Inflammatory macrophage (primary cell): ENCODE results near the gene GPR153.
"Not testable (repeated sequence)": the region's sequence is repeated elsewhere in the genome, so short reads cannot be mapped to it uniquely, and the experiment has no call there.

Experiments
- DNase-seq, 2 donors: peaks; one replicate each; pipeline ENCODE4 v3.0.0-alpha.2; 2020 to 2022

Gene GPR153

DNA sequence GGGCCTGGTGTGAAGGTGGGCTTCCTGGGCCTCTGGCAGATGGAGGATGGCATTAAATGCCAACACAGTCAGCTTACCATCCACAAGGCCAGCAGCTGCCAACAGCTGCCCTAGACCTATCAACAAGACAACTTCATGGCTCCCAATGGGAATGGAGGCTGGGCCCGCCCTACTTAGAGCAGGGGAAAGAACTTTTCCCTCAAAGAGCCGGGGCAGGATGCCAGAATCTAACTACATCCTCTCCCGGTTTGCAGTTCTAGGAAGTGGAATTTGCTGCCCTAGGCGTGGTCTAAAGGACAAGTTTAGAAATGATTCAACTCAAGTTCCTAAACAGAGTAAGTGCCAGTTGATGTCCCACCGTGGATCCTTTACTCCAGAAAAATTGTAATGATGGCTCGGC is 38.3 kb downstream of the GPR153 start:
- DNase-seq, result no peak

- no peak for DNase-seq
Observed at GRCh38 chr1:6221210-6221784, 39.6 kb downstream of the GPR153 start.

GRCh38 chr1:6220236-6220635 is 40.7 kb downstream of the GPR153 start:
- no peak for DNase-seq

DNA sequence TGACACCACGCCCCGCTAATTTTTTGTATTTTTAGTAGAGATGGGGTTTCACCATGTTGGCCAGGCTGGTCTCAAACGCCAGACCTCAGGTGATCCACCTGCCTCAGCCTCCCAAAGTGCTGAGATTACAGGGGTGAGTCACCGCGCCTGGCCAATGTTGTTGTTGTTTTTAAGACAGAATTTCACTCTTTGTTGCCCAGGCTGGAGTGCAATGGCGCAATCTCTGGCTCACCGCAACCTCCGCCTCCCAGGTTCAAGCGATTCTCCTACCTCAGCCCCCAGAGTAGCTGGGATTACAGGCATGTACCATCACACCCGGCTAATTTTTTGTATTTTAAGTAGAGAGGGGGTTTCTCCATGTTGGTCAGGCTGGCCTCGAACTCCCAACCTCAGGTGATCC is 41.3 kb downstream of the GPR153 start:
- DNase-seq, result not testable (repeated sequence)

DNA sequence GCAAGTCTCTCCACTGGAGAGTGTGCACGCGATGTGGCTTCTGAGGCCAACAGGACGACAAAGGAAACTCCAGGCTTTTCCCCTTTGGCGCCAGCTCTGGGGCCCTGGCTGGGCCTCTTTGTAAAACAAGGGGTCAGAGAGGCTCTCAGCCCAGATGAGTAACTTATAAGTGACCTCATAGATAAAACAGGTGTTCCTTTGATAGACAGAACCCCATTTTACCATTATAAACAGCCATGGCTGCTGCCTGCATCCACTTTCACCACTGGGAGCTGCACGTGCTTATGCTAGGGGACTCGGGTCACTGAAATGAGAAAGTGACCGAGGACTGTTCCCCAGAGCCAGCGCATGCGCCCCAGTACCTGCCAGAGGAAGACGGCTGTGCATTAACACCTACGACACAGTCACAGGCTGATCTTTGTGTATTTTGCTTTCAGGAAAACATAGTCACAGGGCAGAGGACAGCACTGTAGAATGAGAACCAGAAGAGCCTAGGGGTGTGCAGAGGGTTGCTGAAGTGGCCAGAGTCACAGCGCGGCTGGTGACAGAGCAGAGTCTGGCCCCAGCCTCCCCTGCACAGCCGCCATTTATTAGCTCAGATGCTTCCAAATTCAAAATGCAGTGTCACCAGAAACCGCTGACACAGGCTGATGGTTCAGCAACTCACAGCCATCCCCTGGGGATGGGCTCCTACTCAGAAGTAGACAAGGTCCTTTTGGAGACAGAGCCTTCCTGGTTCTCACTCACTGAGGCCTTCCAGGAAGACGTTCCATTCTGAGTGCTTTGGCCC is 42.3 kb downstream of the GPR153 start:
- no peak for DNase-seq

GRCh38 chr1:6212193-6212959 is 48.5 kb downstream of the GPR153 start:
- peak; percentile 42 to 65 for DNase-seq

DNA sequence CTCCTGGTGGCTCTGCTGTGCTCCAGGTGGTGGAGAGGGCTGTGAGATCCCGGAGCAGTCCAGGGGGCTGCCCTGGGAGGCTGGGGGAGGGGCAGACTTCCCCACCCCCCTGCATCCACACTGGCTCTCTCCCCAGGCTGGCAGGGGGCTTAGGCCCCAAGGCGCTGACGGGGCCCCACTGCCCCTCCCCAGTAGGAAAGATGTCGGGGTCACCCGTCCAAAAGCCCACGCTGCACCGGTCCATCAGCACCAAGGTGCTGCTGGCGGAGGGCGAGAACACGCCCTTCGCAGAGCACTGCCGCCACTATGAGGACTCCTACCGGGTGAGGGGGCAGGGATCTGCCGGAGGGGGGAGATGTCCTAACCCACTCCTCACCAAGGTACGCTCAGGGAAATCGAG is 49.2 kb downstream of the GPR153 start:
- no peak for DNase-seq

GRCh38 chr1:6210591-6211355 is 50.1 kb downstream of the GPR153 start:
- DNase-seq, result no peak

- no peak for DNase-seq
Observed at GRCh38 chr1:6209661-6210580, 51.0 kb downstream of the GPR153 start.

DNA sequence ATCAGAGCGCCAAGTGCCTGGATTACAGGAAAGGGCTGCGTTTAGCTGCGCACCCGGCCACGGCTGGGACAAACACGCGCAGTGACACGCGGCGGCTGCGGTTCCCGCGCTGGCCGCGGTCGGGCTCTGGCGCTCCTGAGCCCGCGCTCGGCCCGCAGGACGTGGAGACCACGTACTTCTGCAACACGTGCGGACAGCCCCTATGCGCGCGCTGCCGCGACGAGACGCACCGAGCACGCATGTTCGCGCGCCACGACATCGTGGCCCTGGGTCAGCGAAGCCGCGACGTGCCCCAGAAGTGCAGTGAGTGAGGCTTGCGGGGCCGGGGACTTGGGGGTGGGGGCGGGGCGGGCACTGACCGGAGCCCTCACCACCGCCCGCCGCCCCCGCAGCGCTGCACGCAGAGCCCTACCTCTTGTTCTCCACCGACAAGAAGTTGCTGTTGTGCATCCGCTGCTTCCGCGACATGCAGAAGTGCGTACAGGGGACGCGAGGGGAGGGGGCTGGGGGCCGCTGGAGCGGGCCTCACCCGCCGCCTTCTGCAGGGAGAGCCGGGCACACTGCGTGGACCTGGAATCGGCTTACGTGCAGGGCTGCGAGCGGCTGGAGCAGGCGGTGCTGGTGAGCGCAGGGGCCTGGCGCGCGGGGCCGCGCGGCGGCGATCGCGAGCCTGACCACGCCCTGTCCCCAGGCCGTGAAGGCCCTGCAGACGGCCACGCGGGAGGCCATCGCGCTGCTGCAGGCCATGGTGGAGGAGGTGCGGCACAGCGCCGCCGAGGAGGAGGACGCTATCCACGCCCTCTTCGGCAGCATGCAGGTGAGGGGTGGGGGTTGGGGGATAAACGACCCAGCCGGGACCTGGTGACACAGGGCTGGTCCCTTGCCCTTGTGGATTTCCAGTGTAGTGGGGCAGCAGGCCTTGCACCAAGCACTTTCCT is 51.9 kb downstream of the GPR153 start:
- DNase-seq, result peak; percentile 54 to 72

DNA sequence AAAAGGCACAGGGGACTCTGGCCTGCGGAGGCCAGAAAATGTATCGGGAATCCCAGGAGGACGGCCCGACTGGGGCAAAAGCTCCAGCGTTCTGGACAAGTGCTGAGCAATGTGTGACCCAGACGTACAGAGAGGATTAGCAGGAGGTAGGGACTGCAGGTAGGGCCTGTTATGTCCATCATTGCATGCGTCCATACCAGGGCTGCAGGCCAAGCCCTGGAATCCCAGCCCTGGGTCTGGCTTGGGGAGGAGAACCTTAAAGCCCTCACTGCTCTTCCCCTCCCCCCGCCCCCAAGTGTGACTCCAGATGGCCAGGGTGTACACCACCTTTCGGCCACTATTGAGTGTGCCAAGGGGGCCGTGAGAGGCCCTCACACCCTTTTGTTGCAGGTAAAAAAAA is 53.0 kb downstream of the GPR153 start:
- no peak for DNase-seq

DNA sequence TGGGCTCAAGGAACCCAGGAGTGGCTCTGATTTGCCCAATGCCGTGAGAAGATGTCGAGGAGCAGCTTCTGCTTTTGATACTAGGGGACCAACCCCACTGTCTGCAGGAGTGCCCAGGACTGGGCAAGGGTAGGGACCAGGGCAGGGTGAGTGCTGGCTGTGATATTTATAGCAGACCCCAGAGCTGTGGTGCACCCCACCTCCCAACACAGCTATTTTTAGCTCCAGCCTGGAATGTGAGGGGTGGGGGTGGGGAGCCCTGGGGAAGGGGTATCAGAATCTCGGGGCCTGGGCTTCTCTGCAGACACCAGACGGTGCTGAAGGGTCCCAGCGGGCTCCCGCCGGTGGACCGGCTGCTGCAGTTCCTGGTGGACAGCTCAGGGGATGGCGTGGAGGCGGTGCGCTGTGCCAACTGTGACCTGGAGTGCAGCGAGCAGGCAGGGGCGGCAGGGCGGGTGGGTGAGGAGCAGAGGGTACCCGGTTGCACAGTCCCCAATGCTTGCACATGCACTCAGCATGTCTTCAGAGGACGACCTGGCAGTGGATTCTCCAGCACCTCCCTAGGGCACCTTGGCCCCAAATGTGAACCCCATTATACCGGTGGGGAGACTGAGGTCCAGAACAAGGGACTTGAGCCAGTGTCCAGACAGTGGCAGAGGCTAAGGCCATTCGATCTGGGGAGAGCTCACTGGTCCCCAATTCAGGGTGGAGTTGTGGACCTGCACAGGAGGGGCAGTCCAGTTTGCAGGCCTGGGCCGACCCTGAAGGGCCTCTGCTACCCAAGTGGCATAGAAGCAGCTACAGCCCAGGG is 53.6 kb downstream of the GPR153 start:
- DNase-seq, result no peak

- no peak for DNase-seq
Observed at GRCh38 chr1:6206520-6206855, 54.4 kb downstream of the GPR153 start.

DNA sequence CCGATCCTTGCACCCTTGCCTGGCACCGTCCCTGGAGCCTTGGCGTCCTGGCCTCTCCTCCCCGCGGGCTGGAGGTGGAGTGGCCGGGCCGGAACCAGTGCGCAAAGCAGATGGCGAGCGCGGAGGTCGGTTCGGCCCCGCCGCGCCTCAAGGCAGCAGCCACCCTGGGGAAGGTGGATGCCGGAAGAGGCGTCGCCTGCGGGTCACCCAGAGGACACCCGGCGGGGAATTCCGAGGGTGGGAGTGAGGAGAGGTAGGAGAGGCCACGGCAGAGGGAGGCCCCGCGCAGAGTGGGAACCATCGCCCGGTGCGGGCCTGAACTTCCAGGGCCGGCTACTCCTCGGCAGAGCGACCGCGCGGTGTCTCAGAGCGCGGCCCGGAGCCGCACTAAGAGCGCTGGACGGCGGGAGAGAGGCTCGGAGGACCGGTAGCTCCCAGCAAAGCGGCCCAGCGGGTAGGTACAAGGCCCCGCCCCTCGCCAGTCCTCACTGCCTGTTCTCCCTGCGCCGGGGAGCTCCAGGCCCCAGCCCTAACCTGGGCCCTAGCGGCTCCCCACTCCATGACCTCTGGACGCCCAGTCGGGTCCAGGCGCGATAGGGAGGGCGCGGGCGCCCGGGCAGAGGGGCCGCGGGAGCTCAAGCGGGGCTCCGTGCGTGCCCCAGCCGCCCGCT is 54.9 kb downstream of the GPR153 start, which contains the start of gene RNF207:
RNF207 (plus strand) TSS at position 271 of the 671 bp plus-strand sequence. CDS start 417 bp downstream, outside the sequence.
- peak in 1 of 2 donors; percentile 55 for DNase-seq

DNA sequence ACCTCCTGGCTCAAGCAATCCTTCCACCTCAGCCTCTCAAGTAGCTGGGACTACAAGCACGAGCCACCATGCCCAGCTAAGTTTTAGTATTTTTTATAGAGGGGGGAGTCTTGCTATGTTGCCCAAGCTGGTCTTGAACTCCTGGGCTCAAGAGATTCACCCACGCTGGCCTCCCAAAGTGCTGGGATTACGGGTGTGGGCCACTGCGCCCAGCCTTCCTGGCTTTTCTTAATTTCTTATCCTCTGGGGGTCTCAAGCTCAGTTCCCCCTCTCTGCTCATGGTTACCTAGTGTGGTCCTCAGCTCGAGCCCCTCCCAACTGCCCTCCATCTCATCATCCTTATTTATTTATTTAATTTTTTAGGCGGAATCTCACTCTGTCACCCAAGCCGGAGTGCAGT is 58.6 kb downstream of the GPR153 start:
- DNase-seq, result no peak

GRCh38 chr1:6200188-6200809 is 60.6 kb downstream of the GPR153 start:
- no peak for DNase-seq

- peak; percentile 99 for DNase-seq
Observed at GRCh38 chr1:6199298-6200187, 61.4 kb downstream of the GPR153 start, which contains the start of gene RPL22. Gene RPL22, minus strand, starts transcription at chr1:6199595. Its CDS starts 22 bp downstream, at chr1:6199573.
